Measurements from ENCODE around the gene MARK4. TPM values are rescaled to one million over a fixed set of nuclear protein-coding genes. Genes with fewer than 3 reads are reported as not detected.

Gene MARK4
- 10 to 100 TPM in 7 of 8 experiments, 1 to 10 TPM in 1; 9.1 to 40.6 (median 14.8) TPM for total RNA-seq

- ATAC-seq (replicated peaks in 6 of 8), result peak; percentile 59 to 71 (median 68)
- H3K27ac ChIP-seq, result peak within 1 kb of the TSS; percentile 40 to 53
- in situ Hi-C loops (cut with MboI; ENCODE audit: low pct_unique_long_range_greater_than_20kb in 2 of 9, low sequenced_read_pairs in 9 of 9, unreplicated experiment in 9 of 9), result no loop called here
Measured at GRCh38 chr19:45250832-45251451, at the start of gene MARK4. MARK4 (plus strand) TSS chr19:45251271; CDS start chr19:45251589, 318 bp downstream.

GRCh38 chr19:45202637-45203036 is 48.4 kb upstream of the MARK4 start:
- in situ Hi-C loops (cut with MboI; ENCODE audit: low pct_unique_long_range_greater_than_20kb in 2 of 9, low sequenced_read_pairs in 9 of 9, unreplicated experiment in 9 of 9), result no loop called here
- ATAC-seq (replicated peaks in 6 of 8), result peak in 1 of 8 experiments; percentile 52
- WGBS, 10 experiments, result 80 to 92% (median 88%) methylated on average over 1 to 3 of the region's 6 CpGs; no CpG with 5 or more reads in 6 of the 10 experiments

More at GRCh38 chr19:45250832-45251451, at the start of gene MARK4:
- WGBS, 10 experiments, result 0% methylated on average over 1 to 10 of the region's 58 CpGs; no CpG with 5 or more reads in 6 of the 10 experiments
- peaks cover 5% of the 10 kb centered on the region in 2 donors for H3K4me1 ChIP-seq (replicated peaks in 1 of 2)
- H3K4me3 ChIP-seq, result peak within 1 kb of the TSS; percentile 54 to 95 (median 85)

GRCh38 chr19:45205810-45206209 is 45.3 kb upstream of the MARK4 start:
- WGBS, 10 experiments, result 25 to 82% (median 57%) methylated on average over 2 to 12 of the region's 12 CpGs; no CpG with 5 or more reads in 1 of the 10 experiments
- in situ Hi-C loops (cut with MboI; ENCODE audit: low pct_unique_long_range_greater_than_20kb in 2 of 9, low sequenced_read_pairs in 9 of 9, unreplicated experiment in 9 of 9), result no loop called here
- no peak for ATAC-seq (replicated peaks in 6 of 8)

More at GRCh38 chr19:45202637-45203036, 48.4 kb upstream of the MARK4 start:
- H3K4me3 ChIP-seq, result no peak overlapping the region
- H3K27ac ChIP-seq, result no peak overlapping the region
- no peaks in the 10 kb centered on the region for H3K4me1 ChIP-seq (replicated peaks in 1 of 2)

GRCh38 chr19:45206328-45206727 is 44.7 kb upstream of the MARK4 start:
- no peak for ATAC-seq (replicated peaks in 6 of 8)
- H3K4me3 ChIP-seq, result no peak overlapping the region
- WGBS, 10 experiments, result 43 to 100% (median 70%) methylated on average over 1 to 3 of the region's 3 CpGs
- peaks cover 0 to 3% of the 10 kb centered on the region in 2 donors for H3K4me1 ChIP-seq (replicated peaks in 1 of 2)
- no peak overlapping the region for H3K27ac ChIP-seq
- in situ Hi-C loops (cut with MboI; ENCODE audit: low pct_unique_long_range_greater_than_20kb in 2 of 9, low sequenced_read_pairs in 9 of 9, unreplicated experiment in 9 of 9), result no loop called here

More at GRCh38 chr19:45205810-45206209, 45.3 kb upstream of the MARK4 start:
- no peak overlapping the region for H3K4me3 ChIP-seq
- H3K4me1 ChIP-seq (replicated peaks in 1 of 2), result no peaks in the 10 kb centered on the region
- H3K27ac ChIP-seq, result no peak overlapping the region

GRCh38 chr19:45211751-45212381 is 39.2 kb upstream of the MARK4 start:
- H3K4me3 ChIP-seq, result no peak overlapping the region
- H3K27ac ChIP-seq, result no peak overlapping the region
- ATAC-seq (replicated peaks in 6 of 8), result peak in 5 of 8 experiments; percentile 8 to 76 (median 35)
- 0 to 39% (median 7%) methylated on average over 1 to 3 of the region's 17 CpGs; no CpG with 5 or more reads in 6 of the 10 experiments for WGBS, 10 experiments
- in situ Hi-C loops (cut with MboI; ENCODE audit: low pct_unique_long_range_greater_than_20kb in 2 of 9, low sequenced_read_pairs in 9 of 9, unreplicated experiment in 9 of 9), result no loop called here
- H3K4me1 ChIP-seq (replicated peaks in 1 of 2), result peaks cover 0 to 13% of the 10 kb centered on the region in 2 donors

GRCh38 chr19:45213031-45213430 is 38.0 kb upstream of the MARK4 start:
- ATAC-seq (replicated peaks in 6 of 8), result no peak
- Histone ChIP-seq H3K27ac (no peak overlapping the region), H3K4me1 (replicated peaks in 1 of 2) (peaks cover 0 to 13% of the 10 kb centered on the region in 2 donors), H3K4me3 (no peak overlapping the region)
- 20% methylated on average over 1 of the region's 23 CpGs; no CpG with 5 or more reads in 9 of the 10 experiments for WGBS, 10 experiments
- in situ Hi-C loops (cut with MboI; ENCODE audit: low pct_unique_long_range_greater_than_20kb in 2 of 9, low sequenced_read_pairs in 9 of 9, unreplicated experiment in 9 of 9), result no loop called here

GRCh38 chr19:45215391-45216191 is 35.5 kb upstream of the MARK4 start:
- no peak overlapping the region for H3K27ac ChIP-seq
- H3K4me3 ChIP-seq, result no peak overlapping the region
- in situ Hi-C loops (cut with MboI; ENCODE audit: low pct_unique_long_range_greater_than_20kb in 2 of 9, low sequenced_read_pairs in 9 of 9, unreplicated experiment in 9 of 9), result no loop called here
- peaks cover 0 to 13% of the 10 kb centered on the region in 2 donors for H3K4me1 ChIP-seq (replicated peaks in 1 of 2)
- peak in 5 of 8 experiments; percentile 50 to 67 (median 59) for ATAC-seq (replicated peaks in 6 of 8)
- WGBS, 10 experiments, result 5 to 72% (median 42%) methylated on average over 1 to 5 of the region's 35 CpGs; no CpG with 5 or more reads in 1 of the 10 experiments

GRCh38 chr19:45216667-45217066 is 34.4 kb upstream of the MARK4 start:
- in situ Hi-C loops (cut with MboI; ENCODE audit: low pct_unique_long_range_greater_than_20kb in 2 of 9, low sequenced_read_pairs in 9 of 9, unreplicated experiment in 9 of 9), result no loop called here
- ATAC-seq (replicated peaks in 6 of 8), result no peak
- Histone ChIP-seq H3K4me3 (no peak overlapping the region), H3K27ac (no peak overlapping the region), H3K4me1 (replicated peaks in 1 of 2) (peaks cover 0 to 7% of the 10 kb centered on the region in 2 donors)
- 46 to 85% (median 64%) methylated on average over 1 to 6 of the region's 6 CpGs; no CpG with 5 or more reads in 1 of the 10 experiments for WGBS, 10 experiments

- Histone ChIP-seq H3K4me3 (peak overlapping the region in 3 of 5 donors; percentile 6 to 15 (median 14)), H3K4me1 (replicated peaks in 1 of 2) (peaks cover 0 to 5% of the 10 kb centered on the region in 2 donors)
Measured at GRCh38 chr19:45217193-45217956, 33.7 kb upstream of the MARK4 start.

GRCh38 chr19:45217957-45218334 is 33.1 kb upstream of the MARK4 start:
- WGBS, 10 experiments, result no CpG with 5 or more reads among the region's 14 CpGs
- no peak overlapping the region for H3K4me3 ChIP-seq
- H3K27ac ChIP-seq, result no peak overlapping the region
- ATAC-seq (replicated peaks in 6 of 8), result no peak
- in situ Hi-C loops (cut with MboI; ENCODE audit: low pct_unique_long_range_greater_than_20kb in 2 of 9, low sequenced_read_pairs in 9 of 9, unreplicated experiment in 9 of 9), result no loop called here
- H3K4me1 ChIP-seq (replicated peaks in 1 of 2), result peaks cover 0 to 5% of the 10 kb centered on the region in 2 donors

More at GRCh38 chr19:45217193-45217956, 33.7 kb upstream of the MARK4 start:
- WGBS, 10 experiments, result 0 to 57% (median 21%) methylated on average over 1 to 20 of the region's 46 CpGs; no CpG with 5 or more reads in 4 of the 10 experiments
- in situ Hi-C loops (cut with MboI; ENCODE audit: low pct_unique_long_range_greater_than_20kb in 2 of 9, low sequenced_read_pairs in 9 of 9, unreplicated experiment in 9 of 9), result no loop called here
- ATAC-seq (replicated peaks in 6 of 8), result peak; percentile 28 to 89 (median 80)
- no peak overlapping the region for H3K27ac ChIP-seq

- ATAC-seq (replicated peaks in 6 of 8), result no peak
- WGBS, 10 experiments, result 0 to 100% (median 45%) methylated on average over 1 to 4 of the region's 4 CpGs; no CpG with 5 or more reads in 5 of the 10 experiments
- no peak overlapping the region for H3K4me3 ChIP-seq
Measured at GRCh38 chr19:45218426-45218825, 32.6 kb upstream of the MARK4 start.

More at GRCh38 chr19:45218426-45218825, 32.6 kb upstream of the MARK4 start:
- in situ Hi-C loops (cut with MboI; ENCODE audit: low pct_unique_long_range_greater_than_20kb in 2 of 9, low sequenced_read_pairs in 9 of 9, unreplicated experiment in 9 of 9), result no loop called here
- Histone ChIP-seq H3K27ac (no peak overlapping the region), H3K4me1 (replicated peaks in 1 of 2) (peaks cover 0 to 5% of the 10 kb centered on the region in 2 donors)

Measured in motor neuron (in vitro differentiated cells).